ENCODE data around the gene SDR42E1. TPM values are rescaled to one million over a fixed set of nuclear protein-coding genes. Genes with fewer than 3 reads are reported as not detected.

SDR42E1 gene
- total RNA-seq, 4 donors from 2014 or later, result 17.8 to 34.4 (median 31.2) TPM

- intact Hi-C loops (cut with DNase I; ENCODE audit: low total_unique reads), result no loop called here
- no peak for DNase-seq (ENCODE audit: low spot score in 2 of 2)
- H3K4me3 ChIP-seq (ENCODE audit: low read depth, poor library complexity, severe bottlenecking), result no peak overlapping the region
- TF ChIP-seq, protein P1, sequence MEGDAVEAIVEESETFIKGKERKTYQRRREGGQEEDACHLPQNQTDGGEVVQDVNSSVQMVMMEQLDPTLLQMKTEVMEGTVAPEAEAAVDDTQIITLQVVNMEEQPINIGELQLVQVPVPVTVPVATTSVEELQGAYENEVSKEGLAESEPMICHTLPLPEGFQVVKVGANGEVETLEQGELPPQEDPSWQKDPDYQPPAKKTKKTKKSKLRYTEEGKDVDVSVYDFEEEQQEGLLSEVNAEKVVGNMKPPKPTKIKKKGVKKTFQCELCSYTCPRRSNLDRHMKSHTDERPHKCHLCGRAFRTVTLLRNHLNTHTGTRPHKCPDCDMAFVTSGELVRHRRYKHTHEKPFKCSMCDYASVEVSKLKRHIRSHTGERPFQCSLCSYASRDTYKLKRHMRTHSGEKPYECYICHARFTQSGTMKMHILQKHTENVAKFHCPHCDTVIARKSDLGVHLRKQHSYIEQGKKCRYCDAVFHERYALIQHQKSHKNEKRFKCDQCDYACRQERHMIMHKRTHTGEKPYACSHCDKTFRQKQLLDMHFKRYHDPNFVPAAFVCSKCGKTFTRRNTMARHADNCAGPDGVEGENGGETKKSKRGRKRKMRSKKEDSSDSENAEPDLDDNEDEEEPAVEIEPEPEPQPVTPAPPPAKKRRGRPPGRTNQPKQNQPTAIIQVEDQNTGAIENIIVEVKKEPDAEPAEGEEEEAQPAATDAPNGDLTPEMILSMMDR (IDR thresholded peaks at IDR 0.05), result no peak
- no peak for TF ChIP-seq POLR2A (IDR thresholded peaks at IDR 0.05)
- 76 to 78% methylated on average over 5 of the region's 5 CpGs for WGBS, 2 donors
Observed at GRCh38 chr16:82004601-82005000, 6.7 kb downstream of the SDR42E1 start.

DNA sequence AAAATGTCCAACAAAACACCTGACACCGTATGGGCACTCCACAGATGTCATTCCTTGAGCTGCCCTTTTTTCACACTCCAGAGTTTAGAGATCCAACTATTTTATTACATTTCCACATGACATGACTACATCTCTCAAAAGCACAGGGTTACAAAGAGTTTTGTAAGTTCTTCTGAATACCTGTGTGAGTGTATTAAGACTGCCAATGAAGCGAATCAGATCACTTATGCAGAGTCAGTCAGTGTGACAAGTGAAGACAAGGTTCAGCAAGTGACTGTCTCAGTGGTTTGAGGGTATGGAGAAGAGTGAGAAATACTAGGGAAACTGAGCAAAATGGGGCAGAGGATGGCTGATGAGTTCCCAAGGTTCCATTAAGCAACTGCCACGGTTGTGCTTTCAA is 8.4 kb downstream of the SDR42E1 start:
- 82 to 87% methylated on average over 3 of the region's 3 CpGs for whole genome bisulfite sequencing, 2 donors
- intact Hi-C loops (cut with DNase I; ENCODE audit: low total_unique reads), result no loop called here
- H3K4me3 ChIP-seq (ENCODE audit: low read depth, poor library complexity, severe bottlenecking), result no peak overlapping the region
- DNase-seq (ENCODE audit: low spot score in 2 of 2), result no peak
- TF ChIP-seq POLR2A (IDR thresholded peaks at IDR 0.05), result no peak
- TF ChIP-seq, protein P1 (IDR thresholded peaks at IDR 0.05), result no peak

DNA sequence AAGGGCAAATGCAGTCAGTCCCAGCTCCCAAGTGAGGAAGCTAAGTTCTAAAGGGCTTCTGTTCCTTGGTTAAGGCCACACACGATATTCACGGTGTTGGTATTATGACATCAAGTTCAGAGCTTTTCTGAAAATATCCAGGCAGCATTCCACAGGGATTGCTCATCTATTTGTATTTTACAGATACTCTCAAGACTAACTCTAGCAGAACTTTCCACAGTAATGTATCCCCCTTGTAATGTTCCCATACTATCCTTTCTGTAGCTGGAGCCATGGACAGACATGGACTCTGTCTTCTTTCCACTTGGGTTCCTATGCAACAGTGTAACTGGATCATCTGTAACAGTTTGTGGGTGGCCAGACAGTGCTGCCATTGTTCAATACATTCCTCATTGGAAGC is 13.5 kb downstream of the SDR42E1 start:
- DNase-seq (ENCODE audit: low spot score in 2 of 2), result no peak
- intact Hi-C loops (cut with DNase I; ENCODE audit: low total_unique reads), result no loop called here
- WGBS, 2 donors, result 19 to 21% methylated on average over 2 of the region's 2 CpGs
- H3K4me3 ChIP-seq (ENCODE audit: low read depth, poor library complexity, severe bottlenecking), result no peak overlapping the region
- TF ChIP-seq, protein P1 (IDR thresholded peaks at IDR 0.05), result no peak
- no peak for TF ChIP-seq POLR2A (IDR thresholded peaks at IDR 0.05)

DNA sequence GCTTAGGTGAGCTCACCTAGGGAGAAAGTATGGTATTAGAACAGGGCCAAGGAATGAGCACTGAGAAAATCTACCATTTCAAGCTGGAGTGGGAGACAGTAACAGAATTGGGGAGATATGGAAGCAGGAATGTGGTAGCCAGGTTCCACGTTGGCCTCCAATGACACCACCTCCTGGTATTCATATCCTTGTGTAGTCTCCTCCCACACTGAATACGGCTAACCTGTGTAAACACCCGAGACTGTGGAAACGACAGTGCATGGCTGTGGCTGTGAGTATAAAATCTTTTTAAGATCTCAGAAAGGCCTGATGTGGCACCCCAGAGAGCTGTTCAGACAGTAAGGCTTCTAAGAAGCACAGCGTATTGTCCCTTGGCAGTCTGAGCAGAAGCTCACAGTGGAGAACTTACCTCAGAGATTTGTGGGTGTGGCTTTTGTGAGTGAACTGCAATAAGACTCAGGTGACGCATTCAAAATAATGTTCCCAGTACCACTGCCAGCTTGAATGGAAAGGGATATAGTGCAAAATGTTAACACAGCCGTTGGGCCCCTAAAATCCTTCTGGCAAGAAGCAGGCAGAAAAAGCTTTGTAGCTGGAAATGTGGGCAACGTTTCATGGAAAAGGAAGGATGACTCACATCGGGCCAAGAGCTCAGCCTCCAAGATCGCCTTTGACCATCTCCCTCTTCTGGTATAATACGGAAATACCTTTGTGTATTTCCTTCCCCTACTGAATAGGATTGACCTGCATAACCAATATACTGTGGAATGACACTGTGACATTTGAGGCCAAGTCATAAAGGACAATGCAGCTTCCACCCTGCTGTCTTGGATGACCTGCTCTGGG is 14.4 kb downstream of the SDR42E1 start:
- no peak for TF ChIP-seq POLR2A (IDR thresholded peaks at IDR 0.05)
- TF ChIP-seq, protein P1 (IDR thresholded peaks at IDR 0.05), result no peak
- WGBS, 2 donors, result 37 to 44% methylated on average over 11 of the region's 11 CpGs
- no peak for DNase-seq (ENCODE audit: low spot score in 2 of 2)
- H3K4me3 ChIP-seq (ENCODE audit: low read depth, poor library complexity, severe bottlenecking), result no peak overlapping the region
- intact Hi-C loops (cut with DNase I; ENCODE audit: low total_unique reads), result no loop called here

- DNase-seq (ENCODE audit: low spot score in 2 of 2), result no peak
- no peak for TF ChIP-seq POLR2A (IDR thresholded peaks at IDR 0.05)
- TF ChIP-seq, protein P1 (IDR thresholded peaks at IDR 0.05), result no peak
- 76 to 79% methylated on average over 3 of the region's 3 CpGs for WGBS, 2 donors
Observed at GRCh38 chr16:81995651-81996050, 15.6 kb downstream of the SDR42E1 start.

More at GRCh38 chr16:81995651-81996050, 15.6 kb downstream of the SDR42E1 start:
- intact Hi-C loops (cut with DNase I; ENCODE audit: low total_unique reads), result no loop called here
- H3K4me3 ChIP-seq (ENCODE audit: low read depth, poor library complexity, severe bottlenecking), result no peak overlapping the region
